Naive B cell (primary cell): Measurements from ENCODE around the gene MYO1F. TPM values are rescaled to one million over a fixed set of nuclear protein-coding genes. Genes with fewer than 3 reads are reported as not detected.
A peak's percentile ranks its signal among the peaks of the same experiment; 100 is the strongest.

Experiments
- ATAC-seq, 2 donors: fragments of 150-1000 bp; cut with Tn5 transposase; 2 replicates each; pipeline ENCODE4 v1.10.0; 2021; ENCODE audit warnings: low read depth in 2 of 2, mild to moderate bottlenecking in 2 of 2, moderate library complexity in 2 of 2
- DNase-seq: peaks from one replicate; pipeline ENCODE4 v3.0.0; 2022
- H3K27ac Mint-ChIP-seq, 6 donors: one replicate each; pipeline ENCODE4 v1.8.0; 2020 to 2022; ENCODE audit warnings: mild to moderate bottlenecking in 6 of 6, mixed read lengths in 6 of 6, moderate library complexity in 5 of 6, inconsistent platforms in 2 of 6
- H3K27me3 Mint-ChIP-seq, 3 donors: one replicate each; pipeline ENCODE4 v1.8.0; 2021 to 2022; ENCODE audit warnings: mixed read lengths in 3 of 3, mild to moderate bottlenecking in 1 of 3
- H3K36me3 Mint-ChIP-seq, 2 donors: one replicate each; pipeline ENCODE4 v1.8.0; 2020 to 2022; ENCODE audit warnings: mixed read lengths in 2 of 2, inconsistent platforms in 1 of 2, mild to moderate bottlenecking in 1 of 2
- H3K4me1 Mint-ChIP-seq, 3 donors: one replicate each; pipeline ENCODE4 v1.8.0; 2020 to 2022; ENCODE audit warnings: mixed read lengths in 3 of 3, inconsistent platforms in 1 of 3, mild to moderate bottlenecking in 1 of 3, moderate library complexity in 1 of 3
- H3K4me3 Mint-ChIP-seq, 8 donors: one replicate each; pipeline ENCODE4 v1.8.0; 2020 to 2022; ENCODE audit warnings: mild to moderate bottlenecking in 8 of 8, mixed read lengths in 8 of 8, moderate library complexity in 8 of 8, inconsistent platforms in 2 of 8
- H3K9me3 Mint-ChIP-seq, 7 donors: one replicate each; pipeline ENCODE4 v1.8.0; 2020 to 2022; ENCODE audit warnings: mixed read lengths in 7 of 7, mild to moderate bottlenecking in 5 of 7, inconsistent platforms in 2 of 7, moderate library complexity in 1 of 7
- polyA plus RNA-seq, 6 donors: library from polyadenylated mRNA; unstranded; fragments of 300-500 nt; fragmentation: Illumina TruSeq; gene quantifications; one replicate each; pipeline ENCODE4 v1.2.3, GENCODE V29; 2021; ENCODE audit warnings: low read depth in 6 of 6

Gene MYO1F
- polyA plus RNA-seq, 6 donors from 2014 or later: 7.2 to 24.4 (median 9.6) TPM

GRCh38 chr19:8473648-8474476 lies 103.4 kb downstream of the MYO1F start:
- ATAC-seq (peak; percentile 88 to 92), DNase-seq (peak; percentile 61)
- Mint-ChIP-seq H3K27ac (peak overlapping the region; percentile 79 to 96 (median 92)), H3K27me3 (no peaks in the 10 kb centered on the region), H3K4me1 (peaks cover 30 to 54% (median 43%) of the 10 kb centered on the region in 3 donors), H3K4me3 (peak overlapping the region; percentile 18 to 82 (median 75)), H3K36me3 (peaks cover 13 to 19% of the 10 kb centered on the region in 2 donors), H3K9me3 (no peaks in the 10 kb centered on the region)

Other genes with a start within 250 kb of the MYO1F start
- under 1 TPM in 2 of 6 donors, not detected in 4; 0.09 to 0.23 TPM for gene KANK3, start 234.2 kb downstream of the MYO1F start, polyA plus RNA-seq
- not detected for gene ANGPTL4, start 213.3 kb downstream of the MYO1F start, polyA plus RNA-seq
- gene RAB11B, start 187.1 kb downstream of the MYO1F start, polyA plus RNA-seq: 10 to 100 TPM; 47.9 to 81.2 (median 58.2) TPM
- gene MARCHF2, start 164.1 kb downstream of the MYO1F start, polyA plus RNA-seq: 10 to 100 TPM; 19.9 to 40.4 (median 31.3) TPM
- 100 to 1,000 TPM; 185 to 283 (median 210) TPM for gene HNRNPM, start 132.5 kb downstream of the MYO1F start, polyA plus RNA-seq
- under 1 TPM in 2 of 6 donors, not detected in 4; 0.26 to 0.27 TPM for gene PRAM1, start 74.8 kb downstream of the MYO1F start, polyA plus RNA-seq
- 10 to 100 TPM in 4 of 6 donors, 1 to 10 TPM in 2; 7.4 to 25.5 (median 11.7) TPM for gene ZNF414, start 63.3 kb downstream of the MYO1F start, polyA plus RNA-seq
- under 1 TPM in 1 of 6 donors, not detected in 5; 0.31 TPM for gene ADAMTS10, start 33.3 kb upstream of the MYO1F start, polyA plus RNA-seq
- not detected for gene NFILZ, start 53.2 kb upstream of the MYO1F start, polyA plus RNA-seq
- gene ACTL9, start 121.4 kb upstream of the MYO1F start, polyA plus RNA-seq: not detected
- not detected for gene OR2Z1, start 144.2 kb upstream of the MYO1F start, polyA plus RNA-seq